ENCODE data around the gene COL11A2.
A peak's percentile ranks its signal among the peaks of the same experiment; 100 is the strongest.

Gene COL11A2

GRCh38 chr6:33167374-33168283 lies 24.6 kb downstream of the COL11A2 start:
- DNase-seq (ENCODE audit: insufficient read length, low spot score) (no peak), FAIRE-seq (no peak)
- no peak for TF ChIP-seq PAX5 (IDR thresholded peaks at IDR 0.05; ENCODE audit: insufficient read depth, low read length, severe bottlenecking)
- TF ChIP-seq TAF1 (IDR thresholded peaks at IDR 0.05; ENCODE audit: low read depth, low read length), result no peak
- TF ChIP-seq POLR2AphosphoS5 (IDR thresholded peaks at IDR 0.05; ENCODE audit: low read depth, low read length), result no peak
- TF ChIP-seq POU2F2 (IDR thresholded peaks at IDR 0.05; ENCODE audit: low read depth, low read length), result no peak
- TF ChIP-seq POLR2A (IDR thresholded peaks at IDR 0.05; ENCODE audit: low read depth, low read length), result no peak
- TF ChIP-seq SPI1 (IDR thresholded peaks at IDR 0.05; ENCODE audit: low read depth, low read length), result no peak

GRCh38 chr6:33166811-33167210 lies 25.5 kb downstream of the COL11A2 start:
- FAIRE-seq (no peak), DNase-seq (ENCODE audit: insufficient read length, low spot score) (no peak)
- no peak for TF ChIP-seq POLR2A (IDR thresholded peaks at IDR 0.05; ENCODE audit: low read depth, low read length)

GRCh38 chr6:33166363-33166762 lies 25.9 kb downstream of the COL11A2 start:
- no peak for TF ChIP-seq TAF1 (IDR thresholded peaks at IDR 0.05; ENCODE audit: low read depth, low read length)
- no peak for TF ChIP-seq SPI1 (IDR thresholded peaks at IDR 0.05; ENCODE audit: low read depth, low read length)
- TF ChIP-seq POLR2A (IDR thresholded peaks at IDR 0.05; ENCODE audit: low read depth, low read length), result no peak
- no peak for TF ChIP-seq POLR2AphosphoS5 (IDR thresholded peaks at IDR 0.05; ENCODE audit: low read depth, low read length)
- TF ChIP-seq POU2F2 (IDR thresholded peaks at IDR 0.05; ENCODE audit: low read depth, low read length), result no peak
- no peak for TF ChIP-seq PAX5 (IDR thresholded peaks at IDR 0.05; ENCODE audit: insufficient read depth, low read length, severe bottlenecking)
- FAIRE-seq (no peak), DNase-seq (ENCODE audit: insufficient read length, low spot score) (no peak)

GRCh38 chr6:33165581-33166258 lies 26.5 kb downstream of the COL11A2 start:
- DNase-seq (ENCODE audit: insufficient read length, low spot score) (no peak), FAIRE-seq (no peak)
- no peak for TF ChIP-seq POU2F2 (IDR thresholded peaks at IDR 0.05; ENCODE audit: low read depth, low read length)
- no peak for TF ChIP-seq SPI1 (IDR thresholded peaks at IDR 0.05; ENCODE audit: low read depth, low read length)
- TF ChIP-seq POLR2AphosphoS5 (IDR thresholded peaks at IDR 0.05; ENCODE audit: low read depth, low read length), result no peak
- TF ChIP-seq POLR2A (IDR thresholded peaks at IDR 0.05; ENCODE audit: low read depth, low read length), result no peak
- TF ChIP-seq TAF1 (IDR thresholded peaks at IDR 0.05; ENCODE audit: low read depth, low read length), result no peak
- no peak for TF ChIP-seq PAX5 (IDR thresholded peaks at IDR 0.05; ENCODE audit: insufficient read depth, low read length, severe bottlenecking)

GRCh38 chr6:33164665-33165373 lies 27.4 kb downstream of the COL11A2 start:
- TF ChIP-seq TAF1 (IDR thresholded peaks at IDR 0.05; ENCODE audit: low read depth, low read length) (no peak), PAX5 (IDR thresholded peaks at IDR 0.05; ENCODE audit: insufficient read depth, low read length, severe bottlenecking) (no peak), POU2F2 (IDR thresholded peaks at IDR 0.05; ENCODE audit: low read depth, low read length) (no peak), POLR2A (IDR thresholded peaks at IDR 0.05; ENCODE audit: low read depth, low read length) (no peak), POLR2AphosphoS5 (IDR thresholded peaks at IDR 0.05; ENCODE audit: low read depth, low read length) (no peak), SPI1 (IDR thresholded peaks at IDR 0.05; ENCODE audit: low read depth, low read length) (no peak)
- no peak for DNase-seq (ENCODE audit: insufficient read length, low spot score)
- FAIRE-seq, result no peak

- TF ChIP-seq TAF1 (IDR thresholded peaks at IDR 0.05; ENCODE audit: low read depth, low read length) (no peak), POU2F2 (IDR thresholded peaks at IDR 0.05; ENCODE audit: low read depth, low read length) (no peak), POLR2AphosphoS5 (IDR thresholded peaks at IDR 0.05; ENCODE audit: low read depth, low read length) (no peak), PAX5 (IDR thresholded peaks at IDR 0.05; ENCODE audit: insufficient read depth, low read length, severe bottlenecking) (no peak), POLR2A (IDR thresholded peaks at IDR 0.05; ENCODE audit: low read depth, low read length) (no peak), SPI1 (IDR thresholded peaks at IDR 0.05; ENCODE audit: low read depth, low read length) (no peak)
- FAIRE-seq (no peak), DNase-seq (ENCODE audit: insufficient read length, low spot score) (no peak)
Measured at GRCh38 chr6:33164176-33164575, 28.1 kb downstream of the COL11A2 start.

GRCh38 chr6:33163540-33163939 lies 28.7 kb downstream of the COL11A2 start:
- DNase-seq (ENCODE audit: insufficient read length, low spot score) (no peak), FAIRE-seq (no peak)
- TF ChIP-seq POLR2AphosphoS5 (IDR thresholded peaks at IDR 0.05; ENCODE audit: low read depth, low read length), result no peak
- no peak for TF ChIP-seq PAX5 (IDR thresholded peaks at IDR 0.05; ENCODE audit: insufficient read depth, low read length, severe bottlenecking)
- TF ChIP-seq POLR2A (IDR thresholded peaks at IDR 0.05; ENCODE audit: low read depth, low read length), result no peak
- no peak for TF ChIP-seq SPI1 (IDR thresholded peaks at IDR 0.05; ENCODE audit: low read depth, low read length)
- TF ChIP-seq POU2F2 (IDR thresholded peaks at IDR 0.05; ENCODE audit: low read depth, low read length), result no peak
- TF ChIP-seq TAF1 (IDR thresholded peaks at IDR 0.05; ENCODE audit: low read depth, low read length), result no peak

- no peak for TF ChIP-seq POU2F2 (IDR thresholded peaks at IDR 0.05; ENCODE audit: low read depth, low read length)
- TF ChIP-seq POLR2AphosphoS5 (IDR thresholded peaks at IDR 0.05; ENCODE audit: low read depth, low read length), result no peak
- no peak for TF ChIP-seq SPI1 (IDR thresholded peaks at IDR 0.05; ENCODE audit: low read depth, low read length)
- TF ChIP-seq POLR2A (IDR thresholded peaks at IDR 0.05; ENCODE audit: low read depth, low read length), result no peak
- TF ChIP-seq TAF1 (IDR thresholded peaks at IDR 0.05; ENCODE audit: low read depth, low read length), result no peak
- no peak for TF ChIP-seq PAX5 (IDR thresholded peaks at IDR 0.05; ENCODE audit: insufficient read depth, low read length, severe bottlenecking)
- DNase-seq (ENCODE audit: insufficient read length, low spot score) (peak; percentile 94), FAIRE-seq (peak; percentile 85)
Measured at GRCh38 chr6:33161354-33162331, 30.6 kb downstream of the COL11A2 start.
